ENCODE results near the gene MRGPRF.

Gene MRGPRF

DNA sequence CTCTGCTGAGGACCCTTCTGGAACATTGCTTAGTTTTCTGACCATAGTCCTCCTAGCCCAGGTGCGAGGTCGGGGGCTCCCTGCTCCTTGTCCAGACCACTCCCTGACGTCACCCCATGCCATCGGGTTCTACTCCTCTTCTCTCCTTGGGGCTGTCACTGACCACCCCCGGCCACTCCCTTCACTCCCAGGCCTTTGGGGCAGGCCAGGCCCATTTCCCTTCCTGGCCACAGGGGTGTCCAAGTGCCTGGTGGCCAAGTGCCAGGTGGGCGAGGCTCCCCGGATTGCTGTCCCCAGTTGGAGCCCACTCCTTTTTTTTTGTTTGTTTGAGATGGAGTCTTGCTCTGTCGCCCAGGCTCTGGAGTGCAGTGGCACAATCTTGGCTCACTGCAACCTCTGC, 51.8 kb downstream of the MRGPRF start:
- no peak for DNase-seq

- DNase-seq: no peak
Measured at GRCh38 chr11:68960294-68961071, 52.6 kb downstream of the MRGPRF start.

GRCh38 chr11:68959465-68960293, 53.4 kb downstream of the MRGPRF start:
- no peak for DNase-seq

DNA sequence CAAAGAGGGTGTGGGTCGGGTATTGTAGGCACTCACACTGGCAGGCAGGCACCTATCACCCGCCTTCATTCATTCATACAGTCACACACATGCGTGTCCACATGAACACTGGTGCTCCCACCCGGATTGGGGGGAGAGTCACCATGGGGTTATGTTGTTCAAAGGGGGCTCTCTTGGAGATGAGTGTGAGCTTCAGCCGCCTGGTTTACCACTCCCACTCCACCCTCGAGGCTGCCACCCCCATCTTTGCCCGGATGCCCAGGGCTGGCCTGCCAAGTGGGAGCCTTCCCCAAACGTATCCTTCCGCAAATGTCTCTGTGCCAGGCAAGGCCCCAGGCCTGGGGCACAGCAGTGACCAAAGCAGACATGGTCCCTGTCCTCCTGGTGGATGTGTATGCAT, 54.8 kb downstream of the MRGPRF start:
- no peak for DNase-seq

DNA sequence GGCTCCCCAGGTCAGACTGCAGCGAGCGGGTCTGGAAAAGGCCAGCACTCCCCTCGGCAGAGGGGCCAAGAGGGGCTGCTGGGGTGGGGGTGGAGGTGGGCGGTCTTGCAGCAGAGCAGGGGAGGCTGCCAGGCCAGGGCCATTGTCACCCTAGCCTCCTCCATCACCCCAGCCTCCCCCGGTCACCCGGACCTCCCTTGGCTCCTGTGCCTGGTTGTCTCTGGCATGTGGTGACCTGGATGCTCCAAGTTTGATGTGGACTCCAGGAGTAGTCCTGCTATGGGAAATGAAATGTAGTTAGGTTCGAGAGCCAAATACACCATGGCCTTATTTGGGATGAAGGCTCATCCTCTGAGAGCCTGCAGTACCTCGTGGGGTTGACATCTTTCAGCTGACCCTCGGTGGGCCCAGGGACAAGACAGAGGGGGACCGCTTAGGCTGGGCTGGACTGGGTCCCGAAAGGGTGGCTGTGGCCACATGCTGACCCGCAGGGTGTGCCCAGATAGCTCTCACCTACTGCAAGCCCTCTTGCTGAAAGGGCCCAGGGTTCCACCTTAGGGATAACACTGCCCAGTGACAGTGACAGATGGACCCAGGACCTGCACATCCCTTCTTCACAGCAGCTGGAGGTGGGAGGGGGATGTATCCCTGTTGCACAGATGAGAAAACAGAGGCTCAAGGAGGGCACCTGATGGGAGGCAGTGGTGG, 56.3 kb downstream of the MRGPRF start:
- DNase-seq: no peak

GRCh38 chr11:68956142-68956541, 56.9 kb downstream of the MRGPRF start:
- no peak for DNase-seq

DNA sequence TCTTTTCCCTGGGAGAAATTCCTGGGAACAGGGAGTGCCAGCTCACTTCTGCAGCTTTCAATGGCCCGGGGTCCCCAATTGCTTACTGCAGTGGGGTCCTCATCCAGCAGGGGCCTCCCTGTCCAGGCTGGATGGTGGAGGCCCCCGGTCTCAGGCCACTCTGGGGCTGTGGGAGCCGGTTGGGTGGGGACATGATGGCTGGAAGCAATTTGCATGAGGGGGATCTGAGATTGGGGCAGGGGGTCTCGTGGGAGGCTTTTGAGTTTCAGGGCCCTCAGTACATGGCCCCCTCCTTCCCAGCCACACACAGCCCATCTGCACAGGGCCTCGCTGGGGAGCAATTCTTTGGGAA, 57.5 kb downstream of the MRGPRF start:
- DNase-seq: no peak

GRCh38 chr11:68954836-68955606, 58.0 kb downstream of the MRGPRF start:
- DNase-seq: no peak

Measured in SIG-M5 (cell line).